A204.1 (cell line): ENCODE data around the gene SLC52A3.
"Not testable (repeated sequence)": the region's sequence is repeated elsewhere in the genome, so short reads cannot be mapped to it uniquely, and the experiment has no call there.

ENCODE experiments used
- FAIRE-seq: peaks from 2 replicates; lab custom pipeline; 2012; peaks lifted over from hg19 to GRCh38; lab: Jason Lieb, UNC

Gene SLC52A3

DNA sequence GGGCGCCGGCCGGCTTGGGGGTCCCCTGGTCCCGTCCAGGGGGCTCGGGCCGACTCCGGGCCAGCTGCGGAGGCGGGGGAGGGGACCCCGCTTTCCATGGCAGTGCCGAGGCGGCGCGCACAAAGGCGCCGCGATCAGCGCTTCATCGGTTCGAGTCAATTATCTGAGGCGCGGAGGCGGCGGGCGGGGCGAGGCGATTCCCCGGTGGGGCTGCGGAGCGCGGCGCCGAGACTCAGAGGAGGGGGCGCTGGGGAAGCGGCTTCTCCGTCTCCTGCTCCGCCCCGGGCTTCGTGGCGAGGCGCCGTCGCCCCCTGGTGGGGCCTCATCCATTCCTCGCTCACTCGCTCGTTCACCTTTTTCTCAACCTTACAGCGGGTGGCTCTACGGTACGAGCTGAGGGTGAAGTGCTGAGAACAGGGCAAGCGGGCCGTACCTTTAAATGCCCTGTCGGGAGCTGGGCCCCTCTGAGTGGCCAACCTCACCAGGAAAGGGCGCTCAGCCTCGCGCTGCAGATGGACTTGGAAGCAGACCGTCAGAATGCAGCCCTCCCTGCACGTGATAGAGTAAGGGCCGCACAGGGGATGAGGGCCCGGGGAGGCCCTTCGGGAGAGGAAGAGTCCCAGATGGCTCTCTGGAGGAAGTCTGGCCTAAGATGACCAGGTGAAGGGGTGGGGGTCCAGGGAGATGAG lies 39.9 kb downstream of the SLC52A3 start:
- no peak for FAIRE-seq

DNA sequence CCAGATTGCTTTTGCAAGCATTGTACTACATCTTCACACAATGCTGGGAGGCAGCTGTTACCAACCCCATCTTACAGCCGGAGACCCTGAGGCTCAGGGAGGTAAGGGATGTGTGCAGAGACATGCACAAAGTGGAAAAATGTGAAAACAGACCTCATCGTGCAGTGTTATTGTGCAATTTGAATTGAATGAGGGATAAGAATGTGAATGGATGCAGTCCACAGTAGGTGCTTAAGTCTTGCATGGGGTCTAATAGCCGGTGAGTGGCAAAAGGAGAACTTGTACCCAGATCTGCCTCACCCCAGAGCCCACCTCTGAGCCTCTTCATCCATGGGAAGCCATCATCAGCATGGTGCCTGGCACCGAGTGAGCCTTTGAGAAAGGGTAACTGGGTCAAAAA lies 42.1 kb downstream of the SLC52A3 start:
- no peak for FAIRE-seq

DNA sequence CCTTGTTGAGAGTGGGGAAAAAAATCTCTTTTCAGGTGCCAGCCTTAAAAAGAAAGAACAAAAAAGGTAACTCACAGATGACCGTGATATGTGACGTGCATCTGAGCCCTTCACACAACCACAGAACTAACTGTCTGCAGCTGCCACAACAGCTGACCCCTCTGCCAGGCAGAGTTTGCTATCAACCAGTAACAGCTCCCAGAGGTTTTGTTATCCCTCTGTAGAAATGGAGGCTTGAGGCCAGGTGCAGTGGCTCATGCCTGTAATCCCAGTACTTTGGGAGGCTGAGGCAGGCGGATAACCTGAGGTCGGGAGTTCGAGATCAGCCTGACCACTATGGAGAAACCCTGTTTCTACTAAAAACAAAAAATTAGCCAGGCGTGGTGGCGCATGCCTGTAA lies 42.8 kb downstream of the SLC52A3 start:
- FAIRE-seq = no peak

DNA sequence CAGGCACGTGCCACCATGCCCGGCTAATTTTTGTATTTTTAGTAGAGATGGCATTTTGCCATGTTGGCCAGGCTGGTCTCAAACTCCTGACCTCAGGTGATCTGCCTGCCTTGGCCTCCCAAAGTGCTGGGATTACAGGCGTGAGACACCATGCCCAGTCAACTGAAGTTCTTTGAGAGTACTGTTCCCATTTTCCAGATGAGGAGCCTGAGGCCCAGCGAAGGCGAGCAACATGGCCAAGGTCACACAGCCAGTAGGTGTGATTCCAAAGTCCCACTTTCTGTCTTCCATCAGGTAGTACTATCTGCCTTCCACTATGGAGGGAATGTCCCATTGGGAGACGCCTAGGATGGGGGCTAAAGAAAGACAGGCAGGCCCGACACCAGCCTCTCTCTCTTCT lies 43.5 kb downstream of the SLC52A3 start:
- not testable (repeated sequence) for FAIRE-seq

DNA sequence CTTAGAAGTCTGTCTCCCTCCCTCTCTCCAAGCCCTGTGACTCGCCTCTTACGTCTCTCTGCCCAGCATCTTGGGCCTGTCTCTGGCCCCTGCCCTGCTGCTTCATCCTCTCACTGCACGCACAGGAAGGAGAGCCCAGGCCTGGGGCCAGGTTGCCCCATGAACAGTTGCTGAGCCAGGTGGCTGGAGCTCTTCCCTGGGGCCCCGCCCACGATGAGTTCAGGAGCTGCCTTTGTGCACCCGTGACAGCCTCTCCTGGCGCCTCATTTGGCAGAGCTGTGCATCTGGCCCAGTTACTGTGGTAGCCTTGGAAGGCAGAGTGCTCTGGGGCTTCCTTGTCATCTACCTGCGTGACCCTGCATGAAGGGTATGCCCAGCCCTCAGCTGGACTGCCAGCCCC lies 44.5 kb downstream of the SLC52A3 start:
- FAIRE-seq = no peak

DNA sequence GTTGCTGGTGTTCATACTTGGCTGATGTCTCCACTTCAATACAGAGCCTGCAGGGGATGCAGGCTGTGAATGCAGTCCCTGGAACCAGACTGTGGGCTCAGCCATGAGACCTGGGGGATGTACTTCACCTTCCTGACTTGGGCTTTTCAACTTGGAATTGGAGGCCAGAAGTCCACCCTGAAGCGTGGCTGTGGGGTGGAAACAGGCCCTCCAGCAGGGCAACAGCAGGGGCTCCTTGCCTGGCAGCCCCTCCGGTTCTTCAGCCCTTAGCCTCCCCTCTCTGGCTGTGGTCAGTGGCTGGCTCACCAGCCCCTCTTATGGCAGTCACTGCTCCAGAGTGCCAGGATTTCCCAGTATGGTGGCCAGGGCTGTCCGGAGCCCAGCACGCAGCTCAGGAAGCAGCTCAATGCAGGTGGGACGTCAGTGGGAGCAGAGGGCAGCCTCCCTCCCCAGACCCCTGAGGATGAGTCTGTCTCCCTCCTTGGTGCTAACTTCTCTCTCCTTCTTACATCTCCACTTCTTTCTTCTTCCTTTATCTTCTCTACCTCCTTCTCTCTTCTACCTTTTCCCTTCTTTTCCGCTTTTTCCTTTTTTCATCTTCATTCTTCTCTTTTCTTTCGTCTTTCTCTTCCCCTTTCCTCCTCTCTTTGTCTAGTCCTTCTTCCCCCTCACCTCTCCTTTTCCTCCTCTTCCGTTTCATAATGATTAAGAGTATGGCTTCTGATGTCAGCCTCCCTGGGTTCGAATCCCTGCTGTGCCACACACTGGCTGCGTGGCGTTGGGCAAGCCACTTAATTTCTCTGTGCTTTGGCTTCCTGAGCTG lies 45.3 kb downstream of the SLC52A3 start:
- no peak for FAIRE-seq

DNA sequence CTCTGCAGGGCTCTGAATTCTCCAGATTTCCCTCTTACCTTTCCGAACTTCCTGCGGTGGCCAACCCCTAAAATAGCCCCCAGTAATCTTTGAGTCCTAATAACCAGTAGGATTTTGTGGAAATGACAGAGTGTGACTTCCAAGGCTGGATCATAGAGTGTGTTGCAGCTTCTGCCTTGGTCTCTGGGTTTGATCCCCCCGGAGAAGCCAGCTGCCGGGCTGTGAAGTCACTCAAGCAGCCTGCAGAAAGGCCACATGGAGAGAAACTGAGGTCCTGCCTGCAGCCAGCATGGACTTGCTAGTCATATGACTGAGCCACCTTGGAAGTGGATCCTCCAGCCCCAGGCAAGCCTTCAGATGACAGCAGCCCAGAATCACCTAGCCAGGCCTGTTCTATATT lies 46.4 kb downstream of the SLC52A3 start:
- no peak for FAIRE-seq

DNA sequence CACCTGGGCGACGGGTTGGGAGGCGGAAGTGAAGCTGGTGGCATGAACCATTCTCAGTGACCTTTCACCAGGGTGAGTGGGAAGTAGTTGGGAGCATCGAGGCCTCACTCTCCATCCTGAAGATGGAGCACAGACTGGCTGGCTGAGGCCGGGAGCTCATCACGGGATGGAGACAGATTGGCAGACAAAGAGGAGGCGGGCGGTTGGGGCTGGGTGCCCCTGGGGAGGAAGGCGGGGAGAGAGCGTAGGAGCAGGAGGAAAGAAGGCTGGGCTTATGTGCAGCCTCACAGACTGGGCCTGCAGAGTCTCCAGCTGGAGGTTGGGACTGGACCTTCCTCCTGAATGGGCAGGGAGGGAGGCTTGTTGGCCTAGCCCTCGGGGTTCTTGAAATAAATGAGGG lies 48.5 kb downstream of the SLC52A3 start:
- FAIRE-seq = no peak

DNA sequence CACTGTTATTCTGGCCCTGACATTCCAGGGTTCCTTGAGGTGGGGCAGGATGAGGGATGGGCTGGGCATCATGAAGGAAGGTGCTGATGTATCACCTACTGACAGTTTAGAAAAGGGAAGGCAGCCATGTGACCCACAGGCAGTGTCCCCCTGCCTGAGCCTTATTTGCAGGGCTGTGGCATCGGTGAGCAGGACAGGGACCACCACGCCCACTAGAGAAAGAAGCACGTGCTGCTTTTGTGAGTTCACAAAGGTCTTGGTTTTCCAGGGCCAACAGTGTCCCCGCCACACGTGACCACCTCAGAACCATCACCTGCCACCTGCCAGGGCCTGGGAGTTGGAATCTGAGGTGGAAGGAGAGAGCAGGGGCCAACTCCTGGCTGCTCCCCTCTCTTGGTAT lies 49.2 kb downstream of the SLC52A3 start:
- no peak for FAIRE-seq

DNA sequence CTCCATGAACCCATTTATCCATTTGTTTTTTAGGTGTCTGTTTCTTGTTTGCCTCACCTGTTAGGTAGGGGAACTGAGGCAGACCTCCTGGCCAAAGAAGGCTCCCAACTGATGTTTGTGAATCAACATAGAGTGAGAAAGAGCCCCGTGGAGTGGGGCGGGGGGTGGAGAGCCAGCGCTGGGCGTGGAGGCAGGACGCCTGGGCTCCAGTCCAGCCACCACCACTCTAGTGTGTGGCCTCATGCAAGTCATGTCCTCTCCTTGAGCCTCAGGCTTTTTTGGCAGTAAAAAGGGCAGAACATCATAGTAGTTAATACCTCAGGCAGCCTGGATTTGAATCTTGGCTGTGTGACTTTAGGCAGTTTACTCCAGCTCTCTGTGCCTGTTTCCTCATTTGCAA lies 50.5 kb downstream of the SLC52A3 start:
- FAIRE-seq = no peak

DNA sequence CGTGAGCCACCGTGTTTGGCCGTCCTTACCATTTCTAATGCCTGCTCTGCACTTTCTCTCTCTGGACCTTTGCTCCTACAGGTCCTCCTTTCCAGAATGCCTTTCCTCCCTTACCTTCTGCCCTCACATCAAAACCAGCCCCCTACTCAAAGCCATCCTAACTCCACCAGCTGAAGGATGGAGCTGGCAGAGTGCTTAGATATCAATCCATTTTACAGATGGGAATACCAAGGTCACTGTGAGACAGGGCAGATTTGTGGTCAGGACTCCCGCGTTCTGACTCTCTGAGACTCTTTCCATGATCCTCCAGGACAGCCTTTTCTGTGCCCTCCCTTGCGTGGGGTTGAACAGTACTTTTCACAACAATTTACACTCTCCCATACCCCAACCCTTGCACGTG lies 51.0 kb downstream of the SLC52A3 start:
- no peak for FAIRE-seq

DNA sequence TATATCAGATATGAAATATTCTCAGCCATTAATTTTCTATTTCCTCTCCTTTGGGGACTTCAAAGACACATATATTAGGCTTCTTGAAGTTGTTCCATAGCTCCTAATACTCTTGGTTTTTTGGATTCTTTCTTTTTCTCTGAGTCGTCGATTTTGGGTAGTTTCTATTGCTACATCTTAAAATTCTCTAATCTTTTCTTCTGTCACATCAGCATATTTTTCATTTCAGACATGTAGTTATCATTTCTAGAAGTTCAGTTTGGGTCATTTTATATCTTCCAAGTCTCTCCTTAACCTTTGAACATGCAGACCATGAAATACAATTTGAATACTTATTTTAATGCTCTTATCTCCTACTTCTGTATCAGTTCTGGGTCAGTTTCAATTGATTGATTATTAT lies 53.8 kb downstream of the SLC52A3 start:
- FAIRE-seq = no peak

DNA sequence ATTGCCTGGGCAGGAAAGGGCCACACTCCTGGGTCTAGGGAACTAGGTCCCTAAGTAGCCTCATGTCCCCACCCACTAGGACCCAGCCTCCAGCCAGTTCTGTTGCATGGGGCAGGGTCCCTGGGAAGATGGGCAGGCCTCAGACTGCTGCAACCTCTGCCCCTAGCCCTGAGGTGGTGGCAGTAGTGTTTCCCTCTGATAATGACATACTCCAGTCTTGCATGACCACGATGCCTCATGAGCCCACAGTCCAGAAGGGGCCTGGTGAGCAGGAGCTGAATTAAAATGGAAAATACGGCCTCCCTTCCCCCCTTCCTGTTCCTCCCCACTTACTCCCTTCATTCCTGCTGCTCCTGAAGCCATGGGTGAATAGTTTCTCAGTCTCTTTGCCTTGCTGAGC lies 56.7 kb downstream of the SLC52A3 start:
- no peak for FAIRE-seq

DNA sequence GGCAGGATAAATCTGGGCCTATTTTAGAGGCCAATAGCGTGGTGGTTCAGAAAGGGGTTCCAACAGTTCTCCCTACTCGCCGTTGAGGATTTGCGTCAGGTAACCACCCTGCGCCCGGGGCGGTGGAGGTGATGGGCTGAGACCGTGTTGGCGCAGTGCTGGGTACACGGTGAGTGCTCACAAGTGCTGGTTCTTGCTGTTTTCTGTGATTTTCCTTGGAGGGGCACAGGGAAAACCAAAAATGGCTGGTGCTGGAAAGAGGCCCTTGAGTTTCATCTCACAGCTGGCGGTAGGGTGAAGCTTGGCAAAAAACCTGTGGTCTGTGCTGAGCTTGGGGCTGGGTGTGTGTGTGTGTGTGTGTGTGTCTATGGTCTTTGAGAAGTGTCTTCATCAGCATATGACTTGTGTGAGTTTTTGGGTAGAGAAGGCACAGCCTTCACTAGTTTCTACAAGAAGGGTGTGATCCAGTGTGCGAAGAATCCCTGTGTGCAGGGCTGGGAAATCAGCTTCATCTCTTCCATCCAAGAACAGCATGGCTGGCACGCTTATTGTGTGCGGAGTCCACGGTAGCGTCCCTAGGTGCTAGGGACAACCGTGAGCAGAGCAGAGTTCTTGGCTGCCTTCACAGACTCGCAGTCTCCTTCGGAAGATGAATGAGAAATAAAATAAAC lies 57.4 kb downstream of the SLC52A3 start:
- no peak for FAIRE-seq
